LNCaP clone FGC (cell line): ENCODE results near the gene RAB26.
"Not testable (repeated sequence)": the region's sequence is repeated elsewhere in the genome, so short reads cannot be mapped to it uniquely, and the experiment has no call there.

Experiments
- DNase-seq: peaks from one replicate; pipeline ENCODE4 v3.0.0-alpha.2; 2011; ENCODE audit warnings: low read depth
- H3K4me3 ChIP-seq: 2 replicates; pipeline ENCODE4 v1.5.1; 2011; ENCODE audit warnings: mild to moderate bottlenecking, low read depth, low read length, control low read depth
- TF ChIP-seq, protein P1 (sequence below): IDR thresholded peaks from 2 replicates; pipeline ENCODE4 v1.5.1; 2012; ENCODE audit warnings: mild to moderate bottlenecking; ENCODE audit not compliant: control insufficient read depth, insufficient read depth; ENCODE audit errors: extremely low read depth

RAB26 gene

GRCh38 chr16:2124694-2125444, 23.6 kb upstream of the RAB26 start:
- DNase-seq = peak; percentile 61
- H3K4me3 ChIP-seq = peak overlapping the region; percentile 41

- not testable (repeated sequence) for DNase-seq
- peak overlapping the region; percentile 29 for H3K4me3 ChIP-seq
Measured at GRCh38 chr16:2125609-2126008, 22.8 kb upstream of the RAB26 start.

- H3K4me3 ChIP-seq, DNase-seq: not testable (repeated sequence)
Measured at GRCh38 chr16:2126161-2126743, 22.2 kb upstream of the RAB26 start.

GRCh38 chr16:2126928-2127556, 21.4 kb upstream of the RAB26 start:
- H3K4me3 ChIP-seq = peak overlapping the region; percentile 25; the same call in 1 of the 2 replicates
- DNase-seq = not testable (repeated sequence)

- DNase-seq = not testable (repeated sequence)
- H3K4me3 ChIP-seq = peak overlapping the region; percentile 25; the same call in 1 of the 2 replicates
Measured at GRCh38 chr16:2127630-2128280, 20.7 kb upstream of the RAB26 start.

GRCh38 chr16:2129251-2129650, 19.2 kb upstream of the RAB26 start:
- not testable (repeated sequence) for H3K4me3 ChIP-seq, DNase-seq

DNA sequence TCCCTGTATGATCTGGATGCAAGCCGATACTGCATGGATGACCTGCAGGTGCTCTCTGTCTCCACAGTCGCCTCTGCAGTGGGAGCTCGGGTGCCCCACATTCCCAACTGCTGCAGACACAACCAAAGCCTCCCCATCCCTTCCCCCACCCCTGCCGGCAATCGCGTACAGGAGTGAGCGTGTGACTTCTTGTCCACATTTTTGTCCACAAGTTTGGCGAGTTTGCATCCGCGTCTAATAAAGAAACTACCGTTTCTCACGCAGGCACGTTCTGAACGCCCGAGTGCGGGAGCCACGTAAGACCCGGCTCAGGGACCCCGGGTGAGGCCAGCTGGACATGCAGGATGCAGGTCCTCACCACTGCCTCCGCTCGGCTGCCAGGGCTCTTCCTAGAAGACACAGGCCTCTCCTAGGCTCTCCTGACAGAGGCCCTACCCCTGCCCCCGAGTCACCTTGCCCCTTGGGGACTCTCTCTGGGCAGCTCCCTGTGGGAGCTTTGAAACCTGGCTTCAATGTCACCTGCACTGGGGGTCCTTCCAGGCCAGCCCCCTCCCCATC, 18.5 kb upstream of the RAB26 start:
- not testable (repeated sequence) for DNase-seq, H3K4me3 ChIP-seq

DNA sequence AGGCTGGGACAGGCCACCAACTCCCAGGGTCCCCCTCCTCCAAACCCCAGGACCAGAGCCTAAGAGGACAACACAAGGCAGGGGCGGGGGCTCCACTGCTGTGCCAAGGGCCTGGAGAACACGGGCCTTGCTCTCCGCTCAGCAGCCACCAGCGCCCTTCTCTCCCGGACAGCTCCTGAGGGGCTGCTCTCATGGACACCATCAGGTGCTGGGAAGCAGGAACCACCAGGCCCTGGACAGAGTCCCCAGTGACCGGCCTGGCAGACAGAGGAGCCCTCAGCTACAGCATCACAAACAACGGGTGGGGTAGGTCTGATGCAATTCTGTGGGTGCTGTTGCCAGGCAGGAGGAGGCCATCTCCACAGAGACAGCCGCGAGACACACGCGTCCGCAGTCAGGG, 14.6 kb upstream of the RAB26 start:
- not testable (repeated sequence) for DNase-seq
- H3K4me3 ChIP-seq = peak overlapping the region; percentile 35

- DNase-seq = not testable (repeated sequence)
Measured at GRCh38 chr16:2135071-2135470, 13.4 kb upstream of the RAB26 start.

DNA sequence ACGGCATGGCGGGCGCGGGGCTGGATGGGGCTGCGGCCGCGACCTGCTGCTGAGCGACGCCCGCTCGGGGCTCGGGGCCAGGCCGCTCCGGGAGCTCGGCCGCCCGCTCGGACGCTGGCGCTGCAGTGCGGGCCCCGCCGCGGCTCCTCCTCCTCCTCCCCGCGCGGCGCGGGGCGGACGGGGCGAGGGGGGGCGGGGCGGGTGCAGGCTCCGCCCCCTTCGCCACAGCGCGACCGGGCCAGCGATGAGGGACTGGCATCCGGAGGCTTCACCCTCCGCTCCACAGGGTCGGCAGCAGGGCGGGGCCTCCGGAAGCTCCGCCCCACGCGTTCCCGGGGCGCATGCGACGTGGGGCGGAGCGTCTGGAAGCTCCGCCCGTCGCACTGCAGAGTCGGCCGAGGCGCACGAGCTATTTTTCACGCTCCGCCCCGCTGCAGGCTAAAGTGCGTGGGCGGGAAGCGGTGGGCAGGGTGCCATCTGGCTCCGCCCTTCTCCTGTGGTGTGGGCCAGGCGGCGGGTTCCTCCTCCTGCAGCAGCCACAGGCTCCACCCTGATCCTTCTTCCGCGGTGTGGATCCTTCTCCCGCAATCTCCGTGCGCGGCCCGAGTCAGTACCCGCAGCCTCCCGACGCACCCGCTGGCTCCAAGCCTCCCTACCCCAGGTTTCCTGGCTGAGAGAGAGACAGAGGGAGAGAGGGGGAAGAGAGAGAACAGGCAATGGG, 12.5 kb upstream of the RAB26 start, which contains the start of gene PKD1:
Gene PKD1 (minus strand): TSS at position 129 of the 721 bp plus-strand sequence. CDS start 209 bp downstream, outside the sequence.
- H3K4me3 ChIP-seq = peak within 1 kb of the TSS; percentile 57
- DNase-seq = peak; percentile 83

More at GRCh38 chr16:2135071-2135470, 13.4 kb upstream of the RAB26 start:
- H3K4me3 ChIP-seq = peak overlapping the region; percentile 57

DNA sequence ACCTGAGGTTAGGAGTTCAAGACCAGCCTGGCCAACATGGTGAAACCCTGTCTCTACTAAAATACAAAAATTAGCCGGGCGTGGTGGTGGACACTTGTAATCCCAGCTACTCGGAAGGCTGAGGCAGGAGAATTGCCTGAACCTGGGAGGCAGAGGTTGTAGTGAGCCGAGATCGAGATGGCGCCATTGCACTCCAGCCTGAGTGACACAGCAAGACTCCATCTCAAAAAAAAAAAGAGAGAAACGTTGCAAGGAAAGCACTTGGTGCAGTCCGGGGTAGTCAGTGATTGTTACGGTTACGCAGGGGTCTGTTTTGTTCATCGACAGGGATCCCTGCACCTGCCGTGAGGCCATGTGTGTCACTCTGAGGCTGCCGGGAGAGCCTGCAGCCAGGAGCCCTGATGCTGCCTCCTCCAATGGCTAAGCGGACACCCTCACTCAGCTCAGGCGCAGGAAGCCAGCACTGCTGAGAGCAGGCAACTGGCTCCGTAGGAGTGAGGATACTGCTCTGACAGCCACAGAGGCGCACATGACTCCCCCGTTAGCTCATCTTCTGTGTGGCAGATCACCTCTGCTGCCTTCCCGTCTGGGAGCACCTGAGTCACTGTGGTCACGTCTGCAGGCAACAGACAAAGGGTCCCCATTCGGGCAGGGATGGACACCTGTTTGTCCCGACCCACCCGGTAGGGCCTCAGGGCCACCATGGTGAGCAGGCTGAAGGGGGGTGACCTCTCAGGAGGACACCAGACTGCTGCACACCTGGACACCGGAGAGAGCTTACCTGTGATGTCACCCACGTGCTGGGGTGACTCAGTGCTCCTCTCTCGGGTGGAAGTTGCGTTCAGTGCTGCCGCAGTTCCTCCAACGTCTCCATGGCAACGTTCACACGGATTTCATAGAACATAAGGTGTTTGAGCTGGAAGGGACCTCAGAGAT, 5.2 kb upstream of the RAB26 start:
- TF ChIP-seq, protein P1, sequence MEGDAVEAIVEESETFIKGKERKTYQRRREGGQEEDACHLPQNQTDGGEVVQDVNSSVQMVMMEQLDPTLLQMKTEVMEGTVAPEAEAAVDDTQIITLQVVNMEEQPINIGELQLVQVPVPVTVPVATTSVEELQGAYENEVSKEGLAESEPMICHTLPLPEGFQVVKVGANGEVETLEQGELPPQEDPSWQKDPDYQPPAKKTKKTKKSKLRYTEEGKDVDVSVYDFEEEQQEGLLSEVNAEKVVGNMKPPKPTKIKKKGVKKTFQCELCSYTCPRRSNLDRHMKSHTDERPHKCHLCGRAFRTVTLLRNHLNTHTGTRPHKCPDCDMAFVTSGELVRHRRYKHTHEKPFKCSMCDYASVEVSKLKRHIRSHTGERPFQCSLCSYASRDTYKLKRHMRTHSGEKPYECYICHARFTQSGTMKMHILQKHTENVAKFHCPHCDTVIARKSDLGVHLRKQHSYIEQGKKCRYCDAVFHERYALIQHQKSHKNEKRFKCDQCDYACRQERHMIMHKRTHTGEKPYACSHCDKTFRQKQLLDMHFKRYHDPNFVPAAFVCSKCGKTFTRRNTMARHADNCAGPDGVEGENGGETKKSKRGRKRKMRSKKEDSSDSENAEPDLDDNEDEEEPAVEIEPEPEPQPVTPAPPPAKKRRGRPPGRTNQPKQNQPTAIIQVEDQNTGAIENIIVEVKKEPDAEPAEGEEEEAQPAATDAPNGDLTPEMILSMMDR = no peak
- no peak for DNase-seq

More for the DNA sequence above, 5.2 kb upstream of the RAB26 start:
- H3K4me3 ChIP-seq = no peak overlapping the region
